ENCODE measurements around the gene ASB10.

The ASB10 gene

GRCh38 chr7:151129960-151130591 is 57.0 kb downstream of the ASB10 start:
- no peaks in the 10 kb centered on the region for H3K9me3 ChIP-seq (ENCODE audit: insufficient read depth, low read length)
- peaks cover 9% of the 10 kb centered on the region for H3K4me1 ChIP-seq (ENCODE audit: insufficient read depth, insufficient read length)
- H3K9ac ChIP-seq (ENCODE audit: insufficient read length, low read depth) = no peak overlapping the region
- no peaks in the 10 kb centered on the region for H3K27me3 ChIP-seq (ENCODE audit: insufficient read depth, insufficient read length)
- H3K4me3 ChIP-seq (ENCODE audit: insufficient read length, low read depth) = no peak overlapping the region
- DNase-seq (ENCODE audit: low read depth, low spot score) = no peak
- H3K36me3 ChIP-seq (ENCODE audit: insufficient read depth, insufficient read length, low read length) = peaks cover 83% of the 10 kb centered on the region
- no peak for TF ChIP-seq YY1 (IDR thresholded peaks at IDR 0.05; ENCODE audit: insufficient read depth, insufficient read length)
- no peak for TF ChIP-seq SUZ12 (IDR thresholded peaks at IDR 0.05; ENCODE audit: extremely low read depth, insufficient read depth, insufficient read length)
- no peak for TF ChIP-seq ZNF274 (IDR thresholded peaks at IDR 0.05; ENCODE audit: low read depth, low read length)

- Histone ChIP-seq H3K9ac (ENCODE audit: insufficient read length, low read depth) (no peak overlapping the region), H3K27me3 (ENCODE audit: insufficient read depth, insufficient read length) (no peaks in the 10 kb centered on the region), H3K4me1 (ENCODE audit: insufficient read depth, insufficient read length) (peaks cover 16% of the 10 kb centered on the region), H3K4me3 (ENCODE audit: insufficient read length, low read depth) (no peak overlapping the region), H3K9me3 (ENCODE audit: insufficient read depth, low read length) (peaks cover 5% of the 10 kb centered on the region; the same call in 1 of the 2 replicates), H3K36me3 (ENCODE audit: insufficient read depth, insufficient read length, low read length) (peaks cover 83% of the 10 kb centered on the region)
- DNase-seq (ENCODE audit: low read depth, low spot score) = no peak
- TF ChIP-seq ZNF274 (IDR thresholded peaks at IDR 0.05; ENCODE audit: low read depth, low read length) (no peak), YY1 (IDR thresholded peaks at IDR 0.05; ENCODE audit: insufficient read depth, insufficient read length) (no peak), SUZ12 (IDR thresholded peaks at IDR 0.05; ENCODE audit: extremely low read depth, insufficient read depth, insufficient read length) (no peak)
These were observed 57.7 kb downstream of the ASB10 start for GRCh38 chr7:151129117-151129959.

- peaks cover 12% of the 10 kb centered on the region; the same call in 1 of the 2 replicates for H3K9me3 ChIP-seq (ENCODE audit: insufficient read depth, low read length)
- H3K36me3 ChIP-seq (ENCODE audit: insufficient read depth, insufficient read length, low read length) = peaks cover 83% of the 10 kb centered on the region
- no peak overlapping the region for H3K4me3 ChIP-seq (ENCODE audit: insufficient read length, low read depth)
- no peak overlapping the region for H3K9ac ChIP-seq (ENCODE audit: insufficient read length, low read depth)
- H3K4me1 ChIP-seq (ENCODE audit: insufficient read depth, insufficient read length) = peaks cover 16% of the 10 kb centered on the region
- no peak for DNase-seq (ENCODE audit: low read depth, low spot score)
- TF ChIP-seq YY1 (IDR thresholded peaks at IDR 0.05; ENCODE audit: insufficient read depth, insufficient read length) (no peak), ZNF274 (IDR thresholded peaks at IDR 0.05; ENCODE audit: low read depth, low read length) (no peak), SUZ12 (IDR thresholded peaks at IDR 0.05; ENCODE audit: extremely low read depth, insufficient read depth, insufficient read length) (no peak)
- no peaks in the 10 kb centered on the region for H3K27me3 ChIP-seq (ENCODE audit: insufficient read depth, insufficient read length)
These were observed 58.3 kb downstream of the ASB10 start for GRCh38 chr7:151128716-151129115.

GRCh38 chr7:151128144-151128543 is 58.9 kb downstream of the ASB10 start:
- Histone ChIP-seq H3K27me3 (ENCODE audit: insufficient read depth, insufficient read length) (no peaks in the 10 kb centered on the region), H3K4me1 (ENCODE audit: insufficient read depth, insufficient read length) (peaks cover 16% of the 10 kb centered on the region), H3K9ac (ENCODE audit: insufficient read length, low read depth) (peak overlapping the region; percentile 11), H3K36me3 (ENCODE audit: insufficient read depth, insufficient read length, low read length) (peaks cover 86% of the 10 kb centered on the region), H3K4me3 (ENCODE audit: insufficient read length, low read depth) (no peak overlapping the region), H3K9me3 (ENCODE audit: insufficient read depth, low read length) (peaks cover 17% of the 10 kb centered on the region; the same call in 1 of the 2 replicates)
- no peak for DNase-seq (ENCODE audit: low read depth, low spot score)
- no peak for TF ChIP-seq YY1 (IDR thresholded peaks at IDR 0.05; ENCODE audit: insufficient read depth, insufficient read length)

- H3K9ac ChIP-seq (ENCODE audit: insufficient read length, low read depth) = peak overlapping the region; percentile 56
- H3K9me3 ChIP-seq (ENCODE audit: insufficient read depth, low read length) = peaks cover 18% of the 10 kb centered on the region; the same call in 1 of the 2 replicates
- H3K4me3 ChIP-seq (ENCODE audit: insufficient read length, low read depth) = peak overlapping the region; percentile 21
- H3K36me3 ChIP-seq (ENCODE audit: insufficient read depth, insufficient read length, low read length) = peaks cover 85% of the 10 kb centered on the region
- H3K4me1 ChIP-seq (ENCODE audit: insufficient read depth, insufficient read length) = peaks cover 16% of the 10 kb centered on the region
- DNase-seq (ENCODE audit: low read depth, low spot score) = no peak
- H3K27me3 ChIP-seq (ENCODE audit: insufficient read depth, insufficient read length) = no peaks in the 10 kb centered on the region
- no peak for TF ChIP-seq SUZ12 (IDR thresholded peaks at IDR 0.05; ENCODE audit: extremely low read depth, insufficient read depth, insufficient read length)
- no peak for TF ChIP-seq YY1 (IDR thresholded peaks at IDR 0.05; ENCODE audit: insufficient read depth, insufficient read length)
- TF ChIP-seq ZNF274 (IDR thresholded peaks at IDR 0.05; ENCODE audit: low read depth, low read length) = no peak
These were observed 60.4 kb downstream of the ASB10 start for GRCh38 chr7:151126491-151127137.

- H3K9me3 ChIP-seq (ENCODE audit: insufficient read depth, low read length) = peaks cover 18% of the 10 kb centered on the region; the same call in 1 of the 2 replicates
- H3K4me1 ChIP-seq (ENCODE audit: insufficient read depth, insufficient read length) = peaks cover 16% of the 10 kb centered on the region
- H3K36me3 ChIP-seq (ENCODE audit: insufficient read depth, insufficient read length, low read length) = peaks cover 85% of the 10 kb centered on the region
- peak overlapping the region; percentile 30 for H3K4me3 ChIP-seq (ENCODE audit: insufficient read length, low read depth)
- TF ChIP-seq YY1 (IDR thresholded peaks at IDR 0.05; ENCODE audit: insufficient read depth, insufficient read length) (no peak), SUZ12 (IDR thresholded peaks at IDR 0.05; ENCODE audit: extremely low read depth, insufficient read depth, insufficient read length) (no peak), ZNF274 (IDR thresholded peaks at IDR 0.05; ENCODE audit: low read depth, low read length) (no peak)
- H3K27me3 ChIP-seq (ENCODE audit: insufficient read depth, insufficient read length) = no peaks in the 10 kb centered on the region
- H3K9ac ChIP-seq (ENCODE audit: insufficient read length, low read depth) = peak overlapping the region; percentile 70
- DNase-seq (ENCODE audit: low read depth, low spot score) = no peak
These were observed 61.1 kb downstream of the ASB10 start for GRCh38 chr7:151125846-151126481.

All from NT2/D1 (cell line).